ENCODE results near the gene AP4M1.

GRCh38 chr7:100153708-100154535 lies 52.5 kb downstream of the AP4M1 start:
- no peak for TF ChIP-seq EP300 (IDR thresholded peaks at IDR 0.05)
- TF ChIP-seq CTCF (IDR thresholded peaks at IDR 0.05) = no peak

Measured in gastroesophageal sphincter (tissue), 3 donors.